ENCODE results near the gene DOCK9. TPM values are rescaled to one million over a fixed set of nuclear protein-coding genes. Genes with fewer than 3 reads are reported as not detected.

Gene DOCK9
- polyA plus RNA-seq, 3 donors: 0.01 TPM; not detected in 2

DNA sequence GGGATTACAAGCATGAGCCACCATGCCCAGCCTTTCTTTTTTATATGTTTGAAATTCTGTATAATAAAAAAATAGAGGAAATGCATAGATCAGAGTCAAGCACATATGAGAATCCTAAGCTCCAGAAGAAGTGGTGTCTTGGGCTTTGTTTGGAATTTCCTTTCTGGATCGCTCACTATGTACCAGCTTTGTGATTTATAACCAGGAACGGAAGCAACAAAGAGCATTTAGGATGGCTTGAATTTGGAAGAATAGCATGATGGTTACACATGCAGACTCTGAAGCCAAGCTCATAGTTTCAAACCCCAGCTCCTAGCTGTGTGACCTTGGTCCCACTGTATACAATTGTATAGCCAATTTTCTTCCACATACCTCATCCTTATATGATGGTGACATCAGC is 197.4 kb downstream of the DOCK9 start:
- no peaks in the 10 kb centered on the region for H3K36me3 Mint-ChIP-seq

DNA sequence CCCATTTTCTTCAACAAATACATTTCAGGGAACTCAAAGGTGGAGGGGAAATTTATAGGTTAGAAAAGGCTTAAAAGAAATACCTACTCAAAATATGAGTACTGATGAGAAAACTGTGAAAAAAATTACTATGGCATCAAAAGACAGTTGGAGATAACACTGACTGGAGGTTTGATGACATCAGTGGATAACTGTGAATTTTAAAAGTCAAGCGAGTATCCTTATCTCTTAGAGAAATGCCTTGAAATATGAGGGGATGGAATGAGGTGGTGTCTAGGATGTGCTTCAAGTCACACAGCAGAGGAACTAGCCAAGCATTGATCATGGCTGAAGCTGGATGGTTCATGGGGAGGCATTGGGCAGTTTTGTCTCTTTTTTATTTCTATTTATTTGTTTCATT is 198.2 kb downstream of the DOCK9 start:
- H3K36me3 ChIP-seq (replicated peaks in 1 of 2; ENCODE audit: control insufficient read depth in 1 of 2, insufficient read depth in 2 of 2, low read length in 2 of 2): no peaks in the 10 kb centered on the region
- no peak overlapping the region for H3K27ac ChIP-seq (ENCODE audit: low read depth in 1 of 2, low read length in 2 of 2)
- no peaks in the 10 kb centered on the region for H3K27me3 ChIP-seq (ENCODE audit: control insufficient read depth in 2 of 2, insufficient read depth in 2 of 2, low read length in 2 of 2)
- H3K4me3 Mint-ChIP-seq: no peak overlapping the region
- H3K27ac Mint-ChIP-seq: no peak overlapping the region
- H3K9me3 ChIP-seq (replicated peaks in 1 of 2; ENCODE audit: control insufficient read depth in 1 of 2, insufficient read depth in 1 of 2, low read length in 2 of 2): no peaks in the 10 kb centered on the region
- no peak overlapping the region for H2AFZ ChIP-seq (ENCODE audit: insufficient read depth, low read depth, low read length, poor library complexity, severe bottlenecking)
- peaks cover 0 to 5% (median 0%) of the 10 kb centered on the region in 7 donors for H3K9me3 Mint-ChIP-seq
- 80% methylated on average over 1 of the region's 1 CpG for WGBS (ENCODE audit: insufficient coverage)
- H3K4me1 ChIP-seq (ENCODE audit: control insufficient read depth in 1 of 2, insufficient read depth in 2 of 2, low read length in 2 of 2): no peaks in the 10 kb centered on the region
- TF ChIP-seq, protein P1, sequence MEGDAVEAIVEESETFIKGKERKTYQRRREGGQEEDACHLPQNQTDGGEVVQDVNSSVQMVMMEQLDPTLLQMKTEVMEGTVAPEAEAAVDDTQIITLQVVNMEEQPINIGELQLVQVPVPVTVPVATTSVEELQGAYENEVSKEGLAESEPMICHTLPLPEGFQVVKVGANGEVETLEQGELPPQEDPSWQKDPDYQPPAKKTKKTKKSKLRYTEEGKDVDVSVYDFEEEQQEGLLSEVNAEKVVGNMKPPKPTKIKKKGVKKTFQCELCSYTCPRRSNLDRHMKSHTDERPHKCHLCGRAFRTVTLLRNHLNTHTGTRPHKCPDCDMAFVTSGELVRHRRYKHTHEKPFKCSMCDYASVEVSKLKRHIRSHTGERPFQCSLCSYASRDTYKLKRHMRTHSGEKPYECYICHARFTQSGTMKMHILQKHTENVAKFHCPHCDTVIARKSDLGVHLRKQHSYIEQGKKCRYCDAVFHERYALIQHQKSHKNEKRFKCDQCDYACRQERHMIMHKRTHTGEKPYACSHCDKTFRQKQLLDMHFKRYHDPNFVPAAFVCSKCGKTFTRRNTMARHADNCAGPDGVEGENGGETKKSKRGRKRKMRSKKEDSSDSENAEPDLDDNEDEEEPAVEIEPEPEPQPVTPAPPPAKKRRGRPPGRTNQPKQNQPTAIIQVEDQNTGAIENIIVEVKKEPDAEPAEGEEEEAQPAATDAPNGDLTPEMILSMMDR (IDR thresholded peaks at IDR 0.05): no peak
- no peaks in the 10 kb centered on the region for H4K20me1 ChIP-seq (ENCODE audit: insufficient read depth, low read length)
- no peaks in the 10 kb centered on the region for H3K79me2 ChIP-seq (ENCODE audit: insufficient read depth, low read length)
- no peak overlapping the region for H3K4me3 ChIP-seq (replicated peaks in 1 of 3; ENCODE audit: low read depth in 2 of 3, low read length in 3 of 3)
- no peak overlapping the region for H3K9ac ChIP-seq (ENCODE audit: insufficient read depth, low read length, poor library complexity, severe bottlenecking)
- no peaks in the 10 kb centered on the region for H3K36me3 Mint-ChIP-seq
- H3K27me3 Mint-ChIP-seq (ENCODE audit: low read depth in 3 of 3): peaks cover 8 to 12% (median 9%) of the 10 kb centered on the region in 3 donors
- H3K4me2 ChIP-seq (replicated peaks; ENCODE audit: extremely low read depth, low read length, poor library complexity, severe bottlenecking): no peak overlapping the region
- intact Hi-C loops (cut with micrococcal nuclease): no loop called here
- H3K4me1 Mint-ChIP-seq: no peaks in the 10 kb centered on the region
- no peak for DNase-seq

More for the DNA sequence above, 197.4 kb downstream of the DOCK9 start:
- Histone ChIP-seq H3K4me1 (ENCODE audit: control insufficient read depth in 1 of 2, insufficient read depth in 2 of 2, low read length in 2 of 2) (no peaks in the 10 kb centered on the region), H3K9me3 (replicated peaks in 1 of 2; ENCODE audit: control insufficient read depth in 1 of 2, insufficient read depth in 1 of 2, low read length in 2 of 2) (no peaks in the 10 kb centered on the region), H3K27me3 (ENCODE audit: control insufficient read depth in 2 of 2, insufficient read depth in 2 of 2, low read length in 2 of 2) (no peaks in the 10 kb centered on the region), H3K27ac (ENCODE audit: low read depth in 1 of 2, low read length in 2 of 2) (no peak overlapping the region), H2AFZ (ENCODE audit: insufficient read depth, low read depth, low read length, poor library complexity, severe bottlenecking) (no peak overlapping the region), H3K4me2 (replicated peaks; ENCODE audit: extremely low read depth, low read length, poor library complexity, severe bottlenecking) (no peak overlapping the region), H3K9ac (ENCODE audit: insufficient read depth, low read length, poor library complexity, severe bottlenecking) (no peak overlapping the region), H3K4me3 (replicated peaks in 1 of 3; ENCODE audit: low read depth in 2 of 3, low read length in 3 of 3) (no peak overlapping the region), H3K79me2 (ENCODE audit: insufficient read depth, low read length) (no peaks in the 10 kb centered on the region), H3K36me3 (replicated peaks in 1 of 2; ENCODE audit: control insufficient read depth in 1 of 2, insufficient read depth in 2 of 2, low read length in 2 of 2) (no peaks in the 10 kb centered on the region), H4K20me1 (ENCODE audit: insufficient read depth, low read length) (no peaks in the 10 kb centered on the region)
- TF ChIP-seq, protein P1 (IDR thresholded peaks at IDR 0.05): no peak
- intact Hi-C loops (cut with micrococcal nuclease): no loop called here
- 80% methylated on average over 1 of the region's 2 CpGs for WGBS (ENCODE audit: insufficient coverage)
- Mint-ChIP-seq H3K4me1 (no peaks in the 10 kb centered on the region), H3K9me3 (peaks cover 0 to 5% (median 0%) of the 10 kb centered on the region in 7 donors), H3K27me3 (ENCODE audit: low read depth in 3 of 3) (peaks cover 8 to 12% (median 9%) of the 10 kb centered on the region in 3 donors), H3K4me3 (no peak overlapping the region), H3K27ac (no peak overlapping the region)
- no peak for DNase-seq

All from CD14-positive monocyte (primary cell).